Endothelial cell of umbilical vein (primary cell): ENCODE measurements around the gene IL31RA.

Source experiments
- JUN ChIP-seq: IDR thresholded peaks from 2 replicates; pipeline ENCODE4 v1.6.1; 2011; ENCODE audit warnings: borderline replicate concordance, low read depth; ENCODE audit not compliant: insufficient read length, insufficient read depth
- POLR2A ChIP-seq: IDR thresholded peaks from 2 replicates; pipeline ENCODE4 v1.6.1; 2012; ENCODE audit warnings: low read depth, mild to moderate bottlenecking, control low read depth, low read length
- TF ChIP-seq, protein P1 (sequence below), 2 donors: IDR thresholded peaks; 1 replicate in 1 of 2; 2 replicates in 1 of 2; pipeline ENCODE4 v1.5.1; 2011; ENCODE audit warnings: low read length in 2 of 2, mild to moderate bottlenecking in 2 of 2, moderate library complexity in 2 of 2, control low read depth in 1 of 2, inconsistent platforms in 1 of 2, low read depth in 1 of 2; ENCODE audit not compliant: insufficient read depth in 1 of 2; ENCODE audit errors: extremely low read depth in 1 of 2

DNA sequence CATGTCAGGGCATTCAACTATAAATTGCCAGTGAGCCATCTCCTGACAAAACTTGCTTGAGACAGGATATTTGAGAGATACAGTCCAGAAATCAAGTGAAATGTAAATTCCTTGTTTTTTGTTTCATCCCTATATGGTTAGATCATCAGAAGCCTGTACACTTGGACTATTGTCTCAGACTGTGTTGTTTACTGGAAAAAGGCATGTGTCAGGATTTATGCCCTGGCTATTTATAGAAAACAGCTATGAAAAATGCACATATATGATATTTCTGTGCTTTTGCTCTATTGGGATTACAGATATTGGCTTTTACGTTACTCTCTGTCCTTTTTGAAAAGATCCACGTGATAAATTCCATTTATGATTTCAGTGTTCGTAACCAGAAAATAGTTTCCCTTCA, 44.2 kb downstream of the IL31RA start:
- TF ChIP-seq, protein P1, sequence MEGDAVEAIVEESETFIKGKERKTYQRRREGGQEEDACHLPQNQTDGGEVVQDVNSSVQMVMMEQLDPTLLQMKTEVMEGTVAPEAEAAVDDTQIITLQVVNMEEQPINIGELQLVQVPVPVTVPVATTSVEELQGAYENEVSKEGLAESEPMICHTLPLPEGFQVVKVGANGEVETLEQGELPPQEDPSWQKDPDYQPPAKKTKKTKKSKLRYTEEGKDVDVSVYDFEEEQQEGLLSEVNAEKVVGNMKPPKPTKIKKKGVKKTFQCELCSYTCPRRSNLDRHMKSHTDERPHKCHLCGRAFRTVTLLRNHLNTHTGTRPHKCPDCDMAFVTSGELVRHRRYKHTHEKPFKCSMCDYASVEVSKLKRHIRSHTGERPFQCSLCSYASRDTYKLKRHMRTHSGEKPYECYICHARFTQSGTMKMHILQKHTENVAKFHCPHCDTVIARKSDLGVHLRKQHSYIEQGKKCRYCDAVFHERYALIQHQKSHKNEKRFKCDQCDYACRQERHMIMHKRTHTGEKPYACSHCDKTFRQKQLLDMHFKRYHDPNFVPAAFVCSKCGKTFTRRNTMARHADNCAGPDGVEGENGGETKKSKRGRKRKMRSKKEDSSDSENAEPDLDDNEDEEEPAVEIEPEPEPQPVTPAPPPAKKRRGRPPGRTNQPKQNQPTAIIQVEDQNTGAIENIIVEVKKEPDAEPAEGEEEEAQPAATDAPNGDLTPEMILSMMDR (IDR thresholded peaks at IDR 0.05; ENCODE audit: extremely low read depth in 1 of 2, insufficient read depth in 1 of 2, low read depth in 1 of 2, low read length in 2 of 2) = no peak
- TF ChIP-seq POLR2A (no peak), JUN (no peak)
